Right lobe of liver (tissue), 6 donors: Measurements from ENCODE around the gene PHACTR2. TPM values are rescaled to one million over a fixed set of nuclear protein-coding genes. Genes with fewer than 3 reads are reported as not detected.

Experiments used
- ATAC-seq, 4 donors: fragments of 200-7000 bp; cut with Tn5 transposase; one replicate each; pipeline ENCODE4 v1.9.1; 2020; ENCODE audit warnings: mild to moderate bottlenecking in 4 of 4, moderate library complexity in 4 of 4
- DNase-seq, 3 donors: peaks; one replicate each; pipeline ENCODE4 v3.0.0-alpha.2; 2020
- H3K27ac ChIP-seq, 3 donors: fragments of 200-600 bp; one replicate each; pipeline ENCODE4 v1.8.0; 2022
- H3K27me3 ChIP-seq, 2 donors: fragments of 200-600 bp; one replicate each; pipeline ENCODE4 v1.8.0; 2022
- H3K36me3 ChIP-seq, 4 donors: fragments of 200-600 bp; sonication (generic) in 1 of 4; one replicate each; pipeline versions ENCODE4 v1.5.1 to v1.8.0; 2017 to 2022; ENCODE audit warnings: control low read depth in 1 of 4
- H3K4me1 ChIP-seq, 4 donors: fragments of 200-600 bp; sonication (generic) in 1 of 4; one replicate each; pipeline versions ENCODE4 v1.5.1 to v1.8.0; 2017 to 2022; ENCODE audit warnings: control low read depth in 1 of 4
- H3K4me3 ChIP-seq, 3 donors: fragments of 200-600 bp; one replicate each; pipeline ENCODE4 v1.8.0; 2022
- H3K9me3 ChIP-seq, 4 donors: fragments of 200-600 bp; sonication (generic) in 1 of 4; one replicate each; pipeline versions ENCODE4 v1.5.1 to v1.8.0; 2017 to 2022; ENCODE audit warnings: control low read depth in 1 of 4
- CTCF ChIP-seq, 4 donors: fragments of 200-600 bp in 3 of 4; fragments of 450-650 bp in 1 of 4; IDR thresholded peaks; one replicate each; pipeline versions ENCODE4 v1.5.1 to v1.8.0; 2016 to 2022; ENCODE audit warnings: antibody characterized with exemption in 4 of 4, mild to moderate bottlenecking in 2 of 4
- POLR2A ChIP-seq: fragments of 450-650 bp; IDR thresholded peaks from one replicate; pipeline ENCODE4 v1.6.1; 2017; ENCODE audit warnings: antibody characterized with exemption, mild to moderate bottlenecking
- WGBS: methylation state at CpG from one replicate; pipeline ENCODE4 v1.1.6; 2018; ENCODE audit warnings: low coverage, low lambda C conversion rate; ENCODE audit not compliant: insufficient coverage; ENCODE audit errors: missing lambda C conversion rate; 5-methylcytosine and 5-hydroxymethylcytosine counted together
- intact Hi-C, 2 donors: fragments of 100-400 bp; cut with DNase I; formaldehyde crosslinking; loops; one replicate each; pipeline versions ENCODE4 v1.11.2 to v1.14.1; 2022
- total RNA-seq, 6 experiments: library from RNA; depleted of rRNA in 2 of 6; stranded (reverse); fragments of >200 nt in 2 of 6; fragmentation: NEBNext Ultra II Directional in 3 of 6; extraction: Animal tissue kit (Norgen Biotek cat#: 25700) in 3 of 6; gene quantifications; one replicate each; pipeline versions ENCODE4 v1.1.0 to v1.2.4, GENCODE V29; 2016 to 2023
- donor health status: DM: no; HTN: yes; CAD: no.
- donor health status: DM: no; HTN: no; CAD: no.
- donor health status: DM: no; HTN: no; CAD: no.
- donor health status: DM: no; HTN: yes; CAD: no.
- donor health status: DM: no; HTN: yes; CAD: no.

The PHACTR2 gene
- total RNA-seq, 6 experiments from 2014 or later = 14.0 to 62.7 (median 20.9) TPM

- Histone ChIP-seq H3K9me3 (no peaks in the 10 kb centered on the region), H3K27ac (peak overlapping the region in 1 of 3 donors; percentile 9), H3K36me3 (no peaks in the 10 kb centered on the region), H3K27me3 (no peaks in the 10 kb centered on the region), H3K4me3 (no peak overlapping the region), H3K4me1 (peaks cover 0 to 37% (median 8%) of the 10 kb centered on the region in 4 donors)
- no peak for DNase-seq
- peak in 1 of 4 donors; percentile 24 for ATAC-seq
- TF ChIP-seq CTCF (IDR thresholded peaks at IDR 0.05) (no peak), POLR2A (no peak)
- intact Hi-C loops = no loop called here
- 52% methylated on average over 7 of the region's 7 CpGs for WGBS
Measured at GRCh38 chr6:143695130-143695968, 17.6 kb downstream of the PHACTR2 start.

GRCh38 chr6:143695969-143696663, 18.4 kb downstream of the PHACTR2 start:
- Histone ChIP-seq H3K4me3 (no peak overlapping the region), H3K4me1 (peaks cover 0 to 37% (median 6%) of the 10 kb centered on the region in 4 donors), H3K36me3 (no peaks in the 10 kb centered on the region), H3K27me3 (no peaks in the 10 kb centered on the region), H3K9me3 (no peaks in the 10 kb centered on the region), H3K27ac (peak overlapping the region in 2 of 3 donors; percentile 4 to 47)
- TF ChIP-seq POLR2A (no peak), CTCF (IDR thresholded peaks at IDR 0.05) (no peak)
- no peak for DNase-seq
- intact Hi-C loops = no loop called here
- WGBS = 52% methylated on average over 4 of the region's 4 CpGs
- peak in 2 of 4 donors; percentile 6 to 8 for ATAC-seq

- H3K4me1 ChIP-seq = peaks cover 0 to 37% (median 4%) of the 10 kb centered on the region in 4 donors
Measured at GRCh38 chr6:143696664-143697000, 18.9 kb downstream of the PHACTR2 start.

More at GRCh38 chr6:143696664-143697000, 18.9 kb downstream of the PHACTR2 start:
- H3K27ac ChIP-seq = peak overlapping the region in 2 of 3 donors; percentile 4 to 47
- no peaks in the 10 kb centered on the region for H3K9me3 ChIP-seq
- intact Hi-C loops = no loop called here
- TF ChIP-seq CTCF (IDR thresholded peaks at IDR 0.05) = no peak
- TF ChIP-seq POLR2A = no peak
- H3K36me3 ChIP-seq = no peaks in the 10 kb centered on the region
- 39% methylated on average over 2 of the region's 2 CpGs for WGBS
- peak; percentile 72 to 87 (median 80) for ATAC-seq
- no peak overlapping the region for H3K4me3 ChIP-seq
- no peaks in the 10 kb centered on the region for H3K27me3 ChIP-seq
- no peak for DNase-seq
